IMR-90 (cell line): Measurements from ENCODE around the gene DNAJC30. TPM values are rescaled to one million over a fixed set of nuclear protein-coding genes. Genes with fewer than 3 reads are reported as not detected.

Source experiments
- ATAC-seq: fragments of 200-7000 bp; cut with Tn5 transposase; 2 replicates; pipeline ENCODE4 v1.9.1; 2020; ENCODE audit warnings: low read depth, mild to moderate bottlenecking, moderate library complexity
- BruUV-seq: library from RNA; stranded (reverse); fragments of 400-500 nt; replicated peaks from 2 replicates; lab custom pipeline; 2021; lab: Mats Ljungman, UMichigan
- CTCF ChIA-PET: fragments of 300-600 bp; formaldehyde crosslinking; extraction: SDS; loops from one replicate; lab custom pipeline; 2021; ENCODE audit warnings: antibody characterized with exemption; lab: Yijun Ruan, JAX
- POLR2A ChIA-PET: fragments of 300-600 bp; sonication (Branson Sonifier 250); formaldehyde crosslinking; loops from one replicate; lab custom pipeline; 2022; ENCODE audit warnings: antibody characterized with exemption; ENCODE audit not compliant: unreplicated experiment; lab: Charles Lee
- DNase-seq: peaks from one replicate; pipeline ENCODE4 v3.0.0; 2013
- H2AFZ ChIP-seq: replicated peaks from 2 replicates; pipeline ENCODE3; 2013; ENCODE audit warnings: low read length, mild to moderate bottlenecking; ENCODE audit not compliant: poor library complexity
- H2AK5ac ChIP-seq: 2 replicates; pipeline ENCODE4 v1.6.1; 2013; ENCODE audit warnings: low read depth, low read length, inconsistent platforms
- H2AK9ac ChIP-seq: replicated peaks from 2 replicates; pipeline ENCODE3; 2013; ENCODE audit warnings: mild to moderate bottlenecking, low read depth, low read length, moderate library complexity; ENCODE audit not compliant: poor library complexity
- H2BK120ac ChIP-seq: 2 replicates; pipeline ENCODE4 v1.6.1; 2013; ENCODE audit warnings: low read depth, low read length, inconsistent platforms
- H2BK15ac ChIP-seq: 3 replicates; pipeline ENCODE4 v1.6.1; 2013; ENCODE audit warnings: low read depth, low read length, inconsistent platforms
- H2BK20ac ChIP-seq: 2 replicates; pipeline ENCODE4 v1.6.1; 2013; ENCODE audit warnings: low read depth, mild to moderate bottlenecking, inconsistent platforms, low read length, moderate library complexity
- H2BK5ac ChIP-seq: 2 replicates; pipeline ENCODE4 v1.6.1; 2013; ENCODE audit warnings: mild to moderate bottlenecking, low read depth, low read length, inconsistent platforms; ENCODE audit not compliant: poor library complexity, severe bottlenecking
- H3K14ac ChIP-seq: replicated peaks from 2 replicates; pipeline ENCODE4 v1.6.1; 2013; ENCODE audit warnings: low read depth, low read length, inconsistent platforms
- H3K18ac ChIP-seq: 2 replicates; pipeline ENCODE4 v1.6.1; 2013; ENCODE audit warnings: low read depth, low read length, control low read depth
- H3K23ac ChIP-seq: 2 replicates; pipeline ENCODE4 v1.6.1; 2013; ENCODE audit warnings: low read depth, low read length, inconsistent platforms
- H3K27ac ChIP-seq: 2 replicates; pipeline ENCODE4 v1.5.1; 2013; ENCODE audit warnings: mild to moderate bottlenecking, control low read depth, low read length; ENCODE audit not compliant: insufficient read depth
- H3K27me3 ChIP-seq: 2 replicates; pipeline ENCODE4 v1.6.1; 2013; ENCODE audit warnings: low read length; ENCODE audit not compliant: control insufficient read depth, insufficient read depth
- H3K36me3 ChIP-seq: 2 replicates; pipeline ENCODE4 v1.6.1; 2013; ENCODE audit warnings: low read length, mixed read lengths; ENCODE audit not compliant: control insufficient read depth, insufficient read depth
- H3K4ac ChIP-seq: 2 replicates; pipeline ENCODE4 v1.6.1; 2013; ENCODE audit warnings: low read depth, low read length, inconsistent platforms
- H3K4me1 ChIP-seq: 2 replicates; pipeline ENCODE4 v1.6.1; 2013; ENCODE audit warnings: low read length, mixed read lengths; ENCODE audit not compliant: control insufficient read depth, insufficient read depth
- H3K4me2 ChIP-seq: 2 replicates; pipeline ENCODE4 v1.6.1; 2013; ENCODE audit warnings: low read depth, mild to moderate bottlenecking, control low read depth, low read length, moderate library complexity
- H3K4me3 ChIP-seq: 2 replicates; pipeline ENCODE4 v1.5.1; 2013; ENCODE audit warnings: low read depth, mild to moderate bottlenecking, control low read depth, low read length, moderate library complexity; ENCODE audit not compliant: insufficient read depth
- H3K56ac ChIP-seq: 2 replicates; pipeline ENCODE4 v1.6.1; 2013; ENCODE audit warnings: low read length, inconsistent platforms; ENCODE audit not compliant: insufficient read depth; ENCODE audit errors: extremely low read depth
- H3K79me1 ChIP-seq, 2 experiments: 2 replicates each; pipeline ENCODE4 v1.6.1; 2013; ENCODE audit warnings: low read length in 2 of 2, inconsistent platforms in 1 of 2, low read depth in 1 of 2
- H3K9ac ChIP-seq: 2 replicates; pipeline ENCODE4 v1.6.1; 2013; ENCODE audit warnings: low read depth, low read length, control low read depth
- H3K9me1 ChIP-seq: 2 replicates; pipeline ENCODE4 v1.6.1; 2013; ENCODE audit warnings: low read length, inconsistent platforms; ENCODE audit not compliant: insufficient read depth
- H3K9me3 ChIP-seq: 2 replicates; pipeline ENCODE4 v1.6.1; 2013; ENCODE audit warnings: low read length; ENCODE audit not compliant: control insufficient read depth, insufficient read depth
- H4K20me1 ChIP-seq: 2 replicates; pipeline ENCODE4 v1.6.1; 2013; ENCODE audit warnings: low read length, inconsistent platforms; ENCODE audit not compliant: insufficient read depth
- H4K5ac ChIP-seq: 2 replicates; pipeline ENCODE4 v1.6.1; 2013; ENCODE audit warnings: mild to moderate bottlenecking, low read depth, low read length, control low read depth
- H4K8ac ChIP-seq, 2 experiments: 2 replicates each; pipeline ENCODE4 v1.6.1; 2013; ENCODE audit warnings: low read depth in 2 of 2, low read length in 2 of 2, control low read depth in 1 of 2, inconsistent platforms in 1 of 2
- H4K91ac ChIP-seq: 2 replicates; pipeline ENCODE4 v1.6.1; 2013; ENCODE audit warnings: low read depth, low read length, inconsistent platforms; ENCODE audit not compliant: insufficient read depth
- BHLHE40 ChIP-seq: fragments of 150-350 bp; IDR thresholded peaks from 2 replicates; pipeline ENCODE4 v1.6.1; 2016; ENCODE audit warnings: mild to moderate bottlenecking, low read depth, low read length
- ELK1 ChIP-seq: fragments of 150-350 bp; IDR thresholded peaks from 2 replicates; pipeline ENCODE4 v1.6.1; 2016; ENCODE audit warnings: low read depth, mild to moderate bottlenecking, low read length, moderate library complexity, borderline replicate concordance
- MAFK ChIP-seq: IDR thresholded peaks from 2 replicates; pipeline ENCODE4 v1.6.1; 2012; ENCODE audit warnings: low read depth, low read length, improper control_type of control experiment
- MXI1 ChIP-seq: IDR thresholded peaks from 2 replicates; pipeline ENCODE4 v1.6.1; 2012; ENCODE audit warnings: low read depth, mild to moderate bottlenecking, low read length, moderate library complexity, borderline replicate concordance
- POLR2A ChIP-seq: IDR thresholded peaks from 2 replicates; pipeline ENCODE4 v1.6.1; 2012; ENCODE audit warnings: mild to moderate bottlenecking, low read depth, low read length
- SMC3 ChIP-seq: fragments of 150-350 bp; IDR thresholded peaks from 2 replicates; pipeline ENCODE4 v1.6.1; 2016; ENCODE audit warnings: low read depth, mild to moderate bottlenecking, antibody characterized with exemption, low read length, moderate library complexity
- WGBS, 2 experiments: methylation state at CpG; one replicate each; pipeline versions ENCODE4 v1.1.5 to v1.1.7; 2013; ENCODE audit warnings: missing lambda C conversion rate in 2 of 2; ENCODE audit not compliant: insufficient read length in 1 of 2; ENCODE audit errors: extremely low coverage in 2 of 2; 5-methylcytosine and 5-hydroxymethylcytosine counted together
- dilution Hi-C: fragments of 300-500 bp; cut with HindIII; formaldehyde crosslinking; loops from one replicate; pipeline ENCODE4 v1.14.3; 2018; ENCODE audit warnings: low sequenced_read_pairs; ENCODE audit not compliant: unreplicated experiment
- in situ Hi-C: fragments of 300-500 bp; cut with MboI; formaldehyde crosslinking; loops from 3 replicates; pipeline ENCODE4 v1.14.3; 2019; ENCODE audit warnings: low sequenced_read_pairs, inconsistent platforms, mixed read lengths
- intact Hi-C: fragments of 100-400 bp; cut with micrococcal nuclease; formaldehyde crosslinking; loops from 2 replicates; pipeline ENCODE4 v1.10.0; 2022
- polyA plus RNA-seq, 3 experiments: library from polyadenylated mRNA; depleted of rRNA; stranded (reverse); fragments of >200 nt; gene quantifications; 2 replicates each; pipeline ENCODE4 v1.2.3, GENCODE V29; 2012; ENCODE audit warnings: low replicate concordance in 1 of 3
- total RNA-seq: library from RNA; depleted of rRNA; stranded (reverse); fragments of >200 nt; gene quantifications from 2 replicates; pipeline ENCODE4 v1.2.3, GENCODE V29; 2012

Gene DNAJC30
- total and polyA plus RNA-seq, 2 of the 4 experiments (the other 2 are of a cell fraction), result 1.6 to 9.0 TPM

- Histone ChIP-seq H3K4me1 (peaks cover 8% of the 10 kb centered on the region), H2AK5ac (no peak overlapping the region), H2BK15ac (no peak overlapping the region), H2AFZ (no peak overlapping the region), H4K5ac (no peak overlapping the region), H3K27me3 (no peaks in the 10 kb centered on the region), H3K36me3 (peaks cover 53% of the 10 kb centered on the region), H3K9me1 (0 out of 2 replicates have a peak, but pooled peaks cover 9% of the 10 kb centered on the region), H3K14ac (no peak overlapping the region), H2BK20ac (no peak overlapping the region), H3K27ac (no peak overlapping the region), H3K9ac (no peak overlapping the region), H4K8ac (no peak overlapping the region), H3K4ac (no peak overlapping the region), H2BK120ac (no peak overlapping the region), H3K9me3 (no peaks in the 10 kb centered on the region), H3K18ac (no peak overlapping the region), H3K4me2 (no peak overlapping the region), H3K56ac (no peak overlapping the region), H4K20me1 (peaks cover 46% of the 10 kb centered on the region), H3K79me1 (peaks cover 5 to 31% of the 10 kb centered on the region in 2 experiments; a peak in 3 of 4 replicates), H4K91ac (no peak overlapping the region), H3K4me3 (no peak overlapping the region), H2AK9ac (no peak overlapping the region), H2BK5ac (no peak overlapping the region), H3K23ac (no peak overlapping the region)
- DNase-seq (no peak), ATAC-seq (no peak)
- 78% methylated on average over 3 of the region's 13 CpGs; no CpG with 5 or more reads in 1 of the 2 experiments for WGBS, 2 experiments
- intact Hi-C loops (no loop called here), dilution Hi-C loops (no loop called here), in situ Hi-C loops (no loop called here)
- TF ChIP-seq MAFK (no peak), MXI1 (no peak), POLR2A (no peak), BHLHE40 (no peak), SMC3 (no peak), ELK1 (no peak)
- POLR2A ChIA-PET, result no interaction called here
- no TSS peak for BruUV-seq
- CTCF ChIA-PET, result interaction anchor here (0.9 kb wide), 1 partner anchor 22 kb away, joined by 3 read pairs; no protein-coding TSS in a partner anchor
Observed at GRCh38 chr7:73703225-73703624, 20.0 kb upstream of the DNAJC30 start.
